ACC112 (cell line): ENCODE data around the gene IL20RA.
"Not testable (repeated sequence)": the region's sequence is repeated elsewhere in the genome, so short reads cannot be mapped to it uniquely, and the experiment has no call there.

Source experiments
- H2AFZ ChIP-seq: fragments of 200-600 bp; sonication (generic); one replicate; pipeline ENCODE4 v1.6.0; 2017; ENCODE audit warnings: antibody characterized with exemption, low read length; ENCODE audit not compliant: unreplicated experiment
- H3K27ac ChIP-seq: fragments of 200-600 bp; sonication (generic); 2 replicates; pipeline ENCODE4 v1.5.1; 2014; ENCODE audit warnings: low read depth, mild to moderate bottlenecking, antibody characterized with exemption, low read length, moderate library complexity
- H3K27me3 ChIP-seq: fragments of 200-600 bp; sonication (generic); 2 replicates; pipeline ENCODE4 v1.6.1; 2014; ENCODE audit warnings: mild to moderate bottlenecking, antibody characterized with exemption, low read length, moderate library complexity, mixed read lengths; ENCODE audit not compliant: insufficient read depth
- H3K36me3 ChIP-seq: fragments of 200-600 bp; sonication (generic); 2 replicates; pipeline ENCODE4 v1.6.1; 2016; ENCODE audit warnings: mild to moderate bottlenecking, antibody characterized with exemption, low read length, moderate library complexity, mixed read lengths; ENCODE audit not compliant: insufficient read depth
- H3K4me1 ChIP-seq: fragments of 200-600 bp; sonication (generic); one replicate; pipeline ENCODE4 v1.6.1; 2016; ENCODE audit warnings: low read length, mixed read lengths; ENCODE audit not compliant: insufficient read depth, unreplicated experiment, control insufficient read depth
- H3K4me3 ChIP-seq: fragments of 200-600 bp; sonication (generic); 2 replicates; pipeline ENCODE4 v1.5.1; 2014; ENCODE audit warnings: mild to moderate bottlenecking, low read depth, low read length
- H3K79me2 ChIP-seq: fragments of 200-600 bp; sonication (generic); one replicate; pipeline ENCODE4 v1.6.0; 2016; ENCODE audit warnings: low read length; ENCODE audit not compliant: control insufficient read depth, unreplicated experiment, insufficient read depth

IL20RA gene

GRCh38 chr6:137076277-137077068 is 31.7 kb upstream of the IL20RA start:
- no peak overlapping the region for H2AFZ ChIP-seq
- H3K4me3 ChIP-seq = no peak overlapping the region
- H3K79me2 ChIP-seq = no peaks in the 10 kb centered on the region
- H3K36me3 ChIP-seq = no peaks in the 10 kb centered on the region
- no peaks in the 10 kb centered on the region for H3K4me1 ChIP-seq
- peaks cover 10% of the 10 kb centered on the region; the same call in 1 of the 2 replicates for H3K27me3 ChIP-seq
- no peak overlapping the region for H3K27ac ChIP-seq

DNA sequence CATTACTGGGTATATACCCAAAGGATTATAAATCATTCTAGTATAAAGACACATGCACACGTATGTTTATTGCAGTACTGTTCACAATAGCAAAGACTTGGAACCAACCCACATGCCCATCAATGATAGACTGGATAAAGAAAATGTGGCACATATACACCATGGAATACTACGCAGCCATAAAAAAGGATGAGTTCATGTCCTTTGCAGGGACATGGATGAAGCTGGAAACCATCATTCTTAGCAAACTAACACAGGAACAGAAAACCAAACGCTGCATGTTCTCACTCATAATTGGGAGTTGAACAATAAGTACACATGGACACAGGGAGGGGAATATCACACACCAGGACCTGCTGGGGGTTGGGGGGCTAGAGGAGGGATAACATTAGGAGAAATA is 31.0 kb upstream of the IL20RA start:
- H3K27ac ChIP-seq, H3K4me1 ChIP-seq, H3K36me3 ChIP-seq, H3K79me2 ChIP-seq, H2AFZ ChIP-seq, H3K4me3 ChIP-seq: not testable (repeated sequence)
- peaks cover 16% of the 10 kb centered on the region; the same call in 1 of the 2 replicates for H3K27me3 ChIP-seq

- Histone ChIP-seq H3K27ac (no peak overlapping the region), H2AFZ (no peak overlapping the region), H3K36me3 (no peaks in the 10 kb centered on the region), H3K27me3 (peaks cover 47% of the 10 kb centered on the region), H3K4me3 (no peak overlapping the region), H3K4me1 (no peaks in the 10 kb centered on the region), H3K79me2 (no peaks in the 10 kb centered on the region)
Observed at GRCh38 chr6:137070303-137070702, 25.5 kb upstream of the IL20RA start.

DNA sequence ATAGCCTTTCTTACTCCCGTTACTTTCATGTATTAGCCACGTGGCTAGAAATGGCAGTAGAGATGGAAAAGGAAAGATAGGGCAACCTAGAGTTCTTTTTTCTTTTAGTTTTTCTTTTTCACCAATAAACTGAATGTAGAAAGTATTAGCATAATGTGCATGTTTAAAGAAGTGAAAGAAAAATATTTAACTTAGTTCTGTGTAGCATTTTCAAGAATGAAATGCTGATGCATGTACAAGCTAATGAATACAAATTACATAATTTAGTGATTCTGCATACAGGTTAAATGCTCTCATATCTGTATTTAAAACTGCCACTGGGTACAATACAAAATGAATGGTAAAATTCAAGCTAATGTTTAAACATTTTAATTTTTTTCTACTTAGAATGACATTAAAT is 22.6 kb upstream of the IL20RA start:
- peaks cover 45% of the 10 kb centered on the region for H3K27me3 ChIP-seq
- H2AFZ ChIP-seq = no peak overlapping the region
- no peak overlapping the region for H3K27ac ChIP-seq
- no peaks in the 10 kb centered on the region for H3K79me2 ChIP-seq
- no peak overlapping the region for H3K4me3 ChIP-seq
- no peaks in the 10 kb centered on the region for H3K36me3 ChIP-seq
- H3K4me1 ChIP-seq = no peaks in the 10 kb centered on the region

- no peaks in the 10 kb centered on the region for H3K36me3 ChIP-seq
- H2AFZ ChIP-seq = no peak overlapping the region
- H3K27ac ChIP-seq = no peak overlapping the region
- H3K4me1 ChIP-seq = no peaks in the 10 kb centered on the region
- H3K27me3 ChIP-seq = 0 out of 2 replicates have a peak, but pooled peaks cover 3% of the 10 kb centered on the region
- H3K4me3 ChIP-seq = no peak overlapping the region
- no peaks in the 10 kb centered on the region for H3K79me2 ChIP-seq
Observed at GRCh38 chr6:137058037-137058436, 13.3 kb upstream of the IL20RA start.

GRCh38 chr6:137056121-137056880 is 11.5 kb upstream of the IL20RA start:
- Histone ChIP-seq H3K4me1 (peaks cover 7% of the 10 kb centered on the region), H3K27ac (no peak overlapping the region), H3K36me3 (no peaks in the 10 kb centered on the region), H2AFZ (no peak overlapping the region), H3K79me2 (no peaks in the 10 kb centered on the region), H3K4me3 (no peak overlapping the region), H3K27me3 (0 out of 2 replicates have a peak, but pooled peaks cover 3% of the 10 kb centered on the region)

DNA sequence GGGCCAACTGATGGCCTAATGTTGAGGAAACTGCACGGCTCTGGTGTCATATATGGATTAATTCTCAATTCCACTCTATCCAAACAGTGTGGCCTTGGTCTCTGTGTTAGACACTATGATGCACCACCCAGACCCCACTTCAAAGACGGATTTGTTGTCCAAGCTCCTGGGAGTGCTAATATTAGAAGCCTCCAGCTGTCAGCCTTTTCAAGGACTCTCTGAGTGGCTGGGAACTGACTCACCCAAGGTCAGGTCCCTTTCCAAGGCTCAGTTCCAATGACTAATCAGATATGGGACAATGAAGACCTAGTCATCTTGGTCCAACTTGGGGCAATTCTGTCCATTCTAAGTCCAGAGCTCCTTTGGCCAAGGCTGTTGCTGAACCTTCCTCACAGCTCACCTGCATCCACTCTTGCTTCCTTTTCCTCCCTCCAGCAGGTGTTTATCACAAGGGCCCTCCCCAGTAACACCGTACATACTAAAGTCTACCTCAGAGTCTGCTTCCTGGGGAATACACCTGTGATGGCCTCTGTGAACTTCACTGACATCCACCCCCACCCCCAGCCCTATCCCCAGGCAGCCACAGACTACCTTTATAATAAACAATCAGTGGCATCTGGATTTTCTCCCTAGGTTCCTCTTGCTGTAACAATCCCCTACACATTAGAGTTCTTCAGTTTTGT is 7.2 kb upstream of the IL20RA start:
- H3K27me3 ChIP-seq = peaks cover 20% of the 10 kb centered on the region; the same call in 1 of the 2 replicates
- H3K27ac ChIP-seq = no peak overlapping the region
- peaks cover 7% of the 10 kb centered on the region for H3K4me1 ChIP-seq
- no peak overlapping the region for H3K4me3 ChIP-seq
- H3K79me2 ChIP-seq = no peaks in the 10 kb centered on the region
- no peak overlapping the region for H2AFZ ChIP-seq
- no peaks in the 10 kb centered on the region for H3K36me3 ChIP-seq

DNA sequence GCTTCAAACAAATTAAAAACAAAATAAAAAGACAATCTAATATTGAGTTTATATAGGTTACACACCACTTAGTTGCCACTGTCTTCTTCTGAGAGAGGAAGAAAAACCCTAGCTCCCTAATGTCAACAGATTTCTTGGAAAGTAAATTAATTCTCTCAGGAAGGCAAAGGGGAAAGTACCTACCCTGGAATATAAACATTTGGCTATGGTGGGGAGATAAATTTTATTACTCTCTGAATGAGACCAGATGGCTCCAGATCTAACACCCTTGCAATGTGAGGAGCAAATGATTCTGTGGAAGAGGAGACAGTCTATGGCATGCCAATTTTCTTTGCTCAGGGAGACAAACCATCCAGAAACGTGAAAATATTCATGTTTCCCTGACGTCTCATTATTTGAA is 4.3 kb upstream of the IL20RA start:
- peaks cover 7% of the 10 kb centered on the region for H3K4me1 ChIP-seq
- H3K27ac ChIP-seq = no peak overlapping the region
- H3K4me3 ChIP-seq = no peak overlapping the region
- H3K79me2 ChIP-seq = no peaks in the 10 kb centered on the region
- H3K36me3 ChIP-seq = no peaks in the 10 kb centered on the region
- no peak overlapping the region for H2AFZ ChIP-seq
- peaks cover 22% of the 10 kb centered on the region for H3K27me3 ChIP-seq

- Histone ChIP-seq H3K36me3 (no peaks in the 10 kb centered on the region), H3K27me3 (peaks cover 33% of the 10 kb centered on the region), H3K79me2 (no peaks in the 10 kb centered on the region), H3K27ac (no peak overlapping the region), H3K4me3 (no peak overlapping the region), H3K4me1 (peaks cover 5% of the 10 kb centered on the region), H2AFZ (no peak overlapping the region)
Observed at GRCh38 chr6:137046871-137047412, 2.2 kb upstream of the IL20RA start.

DNA sequence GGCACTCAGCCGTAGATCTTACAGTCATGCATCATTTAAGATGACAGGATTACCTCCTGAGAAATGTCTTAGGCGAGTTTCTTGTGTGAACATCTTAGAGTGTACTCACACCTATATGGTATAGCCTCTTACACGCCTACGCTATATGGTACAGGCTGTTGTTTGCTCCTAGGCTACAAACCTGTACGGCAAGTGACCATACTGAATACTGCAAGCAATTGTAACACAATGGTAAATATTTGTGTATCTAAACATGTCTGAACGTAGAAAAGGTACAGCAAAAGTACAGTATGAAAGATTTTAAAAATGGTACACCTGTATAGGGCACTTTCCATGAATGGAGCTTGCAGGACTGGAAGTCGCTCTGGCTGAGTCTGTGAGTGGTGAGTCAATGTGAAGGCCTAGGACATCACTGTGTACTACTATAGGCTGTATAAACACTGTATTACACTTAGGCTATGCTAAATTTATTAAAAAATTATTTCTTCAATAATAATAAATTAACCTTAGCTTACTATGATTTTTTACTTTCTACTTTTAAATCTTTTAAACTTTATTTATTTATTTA is 541 bp upstream of the IL20RA start:
- no peaks in the 10 kb centered on the region for H3K79me2 ChIP-seq
- no peaks in the 10 kb centered on the region for H3K36me3 ChIP-seq
- H2AFZ ChIP-seq = no peak overlapping the region
- no peaks in the 10 kb centered on the region for H3K4me1 ChIP-seq
- peak overlapping the region; percentile 80; the same call in 1 of the 2 replicates for H3K4me3 ChIP-seq
- H3K27me3 ChIP-seq = peaks cover 44% of the 10 kb centered on the region
- no peak overlapping the region for H3K27ac ChIP-seq
